AG04449 (cell line): ENCODE measurements around the gene ACER3.

Experiments used
- CTCF ChIA-PET: fragments of 350-600 bp; formaldehyde crosslinking; extraction: SDS; loops from one replicate; lab custom pipeline; 2021; ENCODE audit warnings: antibody characterized with exemption; lab: Yijun Ruan, JAX
- POLR2A ChIA-PET: fragments of 400-600, 350-600 bp; formaldehyde crosslinking; extraction: SDS; loops from one replicate; lab custom pipeline; 2020; ENCODE audit warnings: antibody characterized with exemption, inconsistent platforms; lab: Yijun Ruan, JAX
- DNase-seq: peaks from one replicate; pipeline ENCODE4 v3.0.0-alpha.2; 2010; ENCODE audit warnings: low read depth, low spot score
- H3K4me3 ChIP-seq: 2 replicates; pipeline ENCODE4 v1.5.1; 2011; ENCODE audit warnings: low read depth, mild to moderate bottlenecking, control low read depth, low read length
- TF ChIP-seq, protein P1 (sequence below): IDR thresholded peaks from one replicate; pipeline ENCODE4 v1.5.1; 2011; ENCODE audit warnings: mild to moderate bottlenecking, moderate library complexity, low read length, control low read depth, inconsistent platforms; ENCODE audit not compliant: insufficient read depth; ENCODE audit errors: missing control alignments

ACER3 gene

DNA sequence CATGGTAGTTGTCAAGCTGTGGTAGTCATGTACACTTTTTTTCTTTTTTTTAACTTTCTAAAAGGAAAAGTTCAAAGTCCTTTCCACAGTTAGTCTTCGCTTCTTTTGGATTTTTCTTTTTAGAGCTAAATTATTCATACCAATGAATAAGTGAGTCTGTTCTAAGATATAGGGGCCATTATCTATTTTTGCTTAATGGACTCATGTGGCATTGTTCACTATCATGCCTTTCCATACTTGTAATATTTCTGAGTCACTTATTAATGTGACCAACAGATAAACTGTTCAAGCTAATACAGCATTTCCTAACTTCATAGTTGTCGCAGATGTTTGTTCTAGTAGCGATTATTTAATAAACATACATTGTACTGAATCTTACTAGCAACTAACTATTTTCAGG lies 165.5 kb downstream of the ACER3 start:
- H3K4me3 ChIP-seq = no peak overlapping the region
- POLR2A ChIA-PET = no interaction called here
- DNase-seq = no peak
- TF ChIP-seq, protein P1, sequence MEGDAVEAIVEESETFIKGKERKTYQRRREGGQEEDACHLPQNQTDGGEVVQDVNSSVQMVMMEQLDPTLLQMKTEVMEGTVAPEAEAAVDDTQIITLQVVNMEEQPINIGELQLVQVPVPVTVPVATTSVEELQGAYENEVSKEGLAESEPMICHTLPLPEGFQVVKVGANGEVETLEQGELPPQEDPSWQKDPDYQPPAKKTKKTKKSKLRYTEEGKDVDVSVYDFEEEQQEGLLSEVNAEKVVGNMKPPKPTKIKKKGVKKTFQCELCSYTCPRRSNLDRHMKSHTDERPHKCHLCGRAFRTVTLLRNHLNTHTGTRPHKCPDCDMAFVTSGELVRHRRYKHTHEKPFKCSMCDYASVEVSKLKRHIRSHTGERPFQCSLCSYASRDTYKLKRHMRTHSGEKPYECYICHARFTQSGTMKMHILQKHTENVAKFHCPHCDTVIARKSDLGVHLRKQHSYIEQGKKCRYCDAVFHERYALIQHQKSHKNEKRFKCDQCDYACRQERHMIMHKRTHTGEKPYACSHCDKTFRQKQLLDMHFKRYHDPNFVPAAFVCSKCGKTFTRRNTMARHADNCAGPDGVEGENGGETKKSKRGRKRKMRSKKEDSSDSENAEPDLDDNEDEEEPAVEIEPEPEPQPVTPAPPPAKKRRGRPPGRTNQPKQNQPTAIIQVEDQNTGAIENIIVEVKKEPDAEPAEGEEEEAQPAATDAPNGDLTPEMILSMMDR = no peak
- CTCF ChIA-PET = interaction anchor here (1.1 to 2.0 kb wide), 6 partner anchors 11 to 106 kb away, joined by 3 to 11 read pairs (median 6); no protein-coding TSS in a partner anchor

DNA sequence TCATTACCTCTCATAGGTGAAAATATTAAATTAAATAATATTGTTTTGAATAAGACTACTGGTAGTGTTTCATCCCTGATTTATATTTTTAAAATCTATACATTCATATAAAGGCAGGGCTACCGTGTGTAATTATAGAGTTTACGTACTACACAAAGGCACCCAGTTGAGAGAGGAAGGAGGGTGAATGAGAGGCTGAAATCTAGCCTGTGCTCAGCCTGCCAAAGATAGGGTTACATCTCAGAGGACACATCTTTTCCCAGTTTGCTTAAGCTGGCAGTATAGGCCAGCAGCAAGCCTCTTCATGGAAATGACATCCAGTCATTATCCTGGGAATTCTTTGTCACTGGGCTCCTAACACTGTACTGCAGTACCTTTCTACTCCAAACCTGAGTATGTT lies 166.0 kb downstream of the ACER3 start:
- CTCF ChIA-PET = interaction anchor here (0.6 to 2.0 kb wide), 5 partner anchors 10 to 106 kb away, joined by 3 to 11 read pairs (median 5); no protein-coding TSS in a partner anchor
- TF ChIP-seq, protein P1 = no peak
- no peak overlapping the region for H3K4me3 ChIP-seq
- DNase-seq = no peak
- POLR2A ChIA-PET = no interaction called here

DNA sequence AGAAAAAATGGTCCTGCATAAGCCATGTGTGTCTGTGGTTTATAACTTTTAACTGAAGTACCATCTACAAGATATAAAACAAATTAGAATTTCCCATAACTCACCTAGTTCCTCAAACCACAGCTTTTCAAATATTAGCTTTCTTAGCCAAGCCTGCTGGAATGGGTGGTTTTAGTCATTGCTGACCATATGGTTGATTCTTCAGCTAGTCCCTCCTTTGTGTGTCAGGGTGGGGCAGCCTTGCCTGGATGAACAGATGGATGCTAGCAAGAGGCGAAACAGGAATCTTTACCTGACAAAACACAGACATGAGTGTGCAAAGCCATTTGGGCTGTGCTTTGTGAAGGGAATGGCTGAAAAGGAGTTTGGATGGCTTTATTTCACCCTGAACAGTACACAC lies 166.6 kb downstream of the ACER3 start:
- CTCF ChIA-PET = interaction anchor here (0.6 to 2.0 kb wide), 5 partner anchors 10 to 107 kb away, joined by 3 to 11 read pairs (median 5); no protein-coding TSS in a partner anchor
- no peak for DNase-seq
- no peak overlapping the region for H3K4me3 ChIP-seq
- TF ChIP-seq, protein P1 = no peak
- POLR2A ChIA-PET = no interaction called here

DNA sequence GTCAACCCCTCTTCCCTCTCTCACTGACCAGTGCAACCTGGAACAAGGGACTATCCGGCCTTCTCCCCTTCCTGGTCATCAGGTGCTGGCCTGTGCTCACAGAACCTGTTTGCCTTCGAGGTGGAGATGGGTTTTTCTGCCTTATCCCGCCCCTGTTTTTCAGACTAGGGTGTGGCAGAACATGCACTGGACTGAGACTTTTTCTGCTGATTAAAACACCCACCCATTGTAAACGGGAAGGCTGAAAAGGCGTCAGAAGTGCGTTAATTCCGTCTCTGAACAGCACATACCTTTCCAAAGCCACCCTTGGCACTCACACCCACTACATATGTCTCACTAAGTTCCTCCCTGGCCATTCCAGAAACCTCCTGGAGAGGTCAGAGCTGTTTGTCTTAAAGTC lies 169.1 kb downstream of the ACER3 start:
- TF ChIP-seq, protein P1 = no peak
- no peak overlapping the region for H3K4me3 ChIP-seq
- POLR2A ChIA-PET = no interaction called here
- CTCF ChIA-PET = interaction anchor here (1.0 to 1.9 kb wide), 6 partner anchors 9 to 61 kb away, joined by 3 to 9 read pairs (median 8); no protein-coding TSS in a partner anchor
- DNase-seq = no peak

DNA sequence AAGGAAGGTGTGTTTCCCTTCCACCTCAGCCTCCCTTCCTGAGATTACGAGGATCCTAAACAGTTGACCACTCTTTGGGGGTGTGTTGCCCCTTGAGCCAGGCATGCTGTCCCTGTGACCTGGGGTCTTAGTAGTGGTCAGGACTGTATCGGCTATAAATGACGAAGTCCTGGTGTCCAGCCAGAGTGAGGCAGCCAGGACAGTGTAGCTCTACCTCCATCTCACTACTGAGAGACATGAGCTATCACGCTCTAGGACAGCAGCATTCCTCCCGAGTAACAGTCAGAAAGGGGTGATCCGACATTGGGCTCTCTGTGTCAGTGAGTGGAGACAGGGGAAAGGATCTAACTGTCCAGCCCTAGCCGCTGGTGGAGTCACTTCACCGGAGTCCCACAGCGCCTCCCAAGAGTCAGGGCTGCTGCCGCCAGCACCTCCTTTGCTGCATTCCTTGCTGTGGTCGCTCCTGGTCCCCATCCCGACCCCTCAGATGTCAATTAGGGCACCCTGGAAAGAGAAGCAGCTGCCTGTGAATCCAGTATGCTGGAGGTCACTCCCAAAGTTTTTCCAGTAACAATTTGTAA lies 170.2 kb downstream of the ACER3 start:
- TF ChIP-seq, protein P1 = no peak
- no peak overlapping the region for H3K4me3 ChIP-seq
- ChIA-PET POLR2A (no interaction called here), CTCF (interaction anchor here (1.0 to 3.5 kb wide), 5 partner anchors 8 to 111 kb away, joined by 3 to 15 read pairs (median 9); no protein-coding TSS in a partner anchor)
- DNase-seq = no peak

DNA sequence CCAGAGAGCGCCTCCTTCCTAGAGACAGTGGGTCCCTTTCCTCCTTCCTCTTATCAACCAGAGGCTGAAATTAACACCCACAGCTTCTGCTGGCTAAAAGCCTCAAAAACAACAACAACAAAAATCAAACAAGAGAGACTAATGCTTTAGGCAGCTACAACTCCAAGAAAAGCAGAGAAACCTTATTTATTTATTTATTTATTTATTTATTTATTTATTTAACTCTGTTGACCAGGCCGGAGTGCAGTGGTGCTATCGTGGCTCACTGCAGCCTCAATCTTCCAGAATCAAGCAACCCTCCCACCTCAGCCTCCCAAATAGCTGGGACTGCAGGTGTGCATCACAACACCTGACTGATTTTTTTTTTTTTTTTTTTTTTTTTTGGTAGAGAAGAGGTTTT lies 170.9 kb downstream of the ACER3 start:
- no peak for DNase-seq
- POLR2A ChIA-PET = no interaction called here
- CTCF ChIA-PET = interaction anchor here (1.1 to 3.5 kb wide), 3 partner anchors 8 to 112 kb away, joined by 3 to 15 read pairs (median 8); no protein-coding TSS in a partner anchor
- TF ChIP-seq, protein P1 = no peak
- H3K4me3 ChIP-seq = no peak overlapping the region
